Activated CD8-positive, alpha-beta memory T cell treated with anti-CD3 and anti-CD28 coated beads, Interleukin-2, amount 50 U/mL, for 4 hours (primary cell): ENCODE data around the gene NSUN2.
"Not testable (repeated sequence)": the region's sequence is repeated elsewhere in the genome, so short reads cannot be mapped to it uniquely, and the experiment has no call there.

Experiments used
- DNase-seq: peaks from one replicate; pipeline ENCODE4 v3.0.0-alpha.2; 2020

Gene NSUN2

DNA sequence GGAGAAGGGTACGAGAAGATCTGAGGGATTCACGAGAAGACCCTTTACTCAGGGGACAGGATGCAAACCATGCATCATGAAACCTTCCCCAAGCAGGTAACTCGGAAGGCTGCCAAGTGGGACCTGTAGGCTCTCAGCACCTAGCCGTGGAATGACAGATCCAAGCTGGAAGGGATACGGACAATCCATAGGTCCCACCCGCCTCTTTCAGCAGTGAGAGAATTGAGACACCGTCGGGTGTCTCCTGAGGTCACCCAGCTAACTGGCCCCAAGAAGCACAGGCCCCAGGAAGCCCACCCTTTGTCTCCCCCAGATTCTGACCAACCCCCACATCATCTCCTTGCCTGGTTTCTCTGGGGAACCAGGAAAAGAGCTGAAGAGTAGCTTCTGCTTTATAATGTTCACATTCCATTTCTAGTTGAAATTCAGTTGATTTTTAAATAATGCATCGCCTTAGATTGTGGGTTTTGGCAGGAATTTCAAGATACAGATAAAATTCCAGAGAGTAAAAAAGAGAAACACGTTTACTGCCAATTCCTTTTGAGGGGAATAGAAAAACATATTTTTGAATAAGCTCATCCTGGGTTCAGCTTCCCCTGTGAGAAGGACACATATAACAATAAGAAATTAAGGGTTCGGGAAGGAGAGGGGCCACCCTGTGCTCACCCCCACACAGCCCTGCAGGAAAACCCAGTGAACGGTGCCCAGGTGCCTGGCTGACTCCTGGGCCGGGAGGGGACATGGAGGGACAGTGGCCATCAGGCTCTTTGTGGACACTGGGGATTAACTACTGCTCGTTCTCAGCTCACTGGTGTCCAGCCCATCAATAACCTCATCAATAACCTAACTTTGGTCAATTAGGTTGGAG lies 51.1 kb downstream of the NSUN2 start:
- DNase-seq = no peak

DNA sequence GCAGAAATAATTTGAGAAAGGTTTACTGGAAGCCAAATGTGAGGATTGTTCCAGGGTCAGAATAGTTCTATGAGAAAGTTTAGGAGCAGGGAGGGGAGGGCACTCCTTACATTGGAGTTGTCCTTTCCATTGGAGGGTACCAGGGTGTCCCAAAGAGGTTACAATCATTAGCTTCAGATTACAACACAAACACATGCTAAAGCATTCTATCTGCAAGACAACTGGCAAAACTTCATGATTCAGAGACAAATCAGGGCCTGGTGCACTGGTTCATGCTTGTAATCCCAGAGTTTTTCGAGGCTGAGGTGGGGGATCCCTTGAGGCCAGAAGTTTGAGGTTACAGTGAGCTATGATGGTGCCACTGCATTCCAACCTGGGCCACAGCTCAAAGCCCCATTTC lies 51.8 kb downstream of the NSUN2 start:
- no peak for DNase-seq

DNA sequence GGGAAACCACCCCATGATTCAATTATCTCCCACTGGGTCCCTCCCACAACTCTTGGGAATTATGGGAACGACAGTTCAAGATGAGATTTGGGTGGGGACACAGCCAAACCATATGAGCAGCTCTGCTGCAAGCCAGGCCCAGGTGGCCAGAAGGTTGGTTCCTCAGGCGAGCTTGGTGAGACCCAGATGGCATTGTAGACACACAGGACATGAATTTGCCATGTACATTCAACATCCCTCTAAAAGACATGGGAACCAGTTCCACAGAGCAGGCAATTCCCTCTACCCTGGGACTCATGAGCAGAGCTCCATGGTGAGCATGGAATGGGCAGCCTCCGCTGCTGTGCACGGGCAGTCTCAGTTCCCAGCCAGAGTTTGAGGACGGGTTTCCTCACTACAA lies 53.3 kb downstream of the NSUN2 start:
- DNase-seq = no peak

DNA sequence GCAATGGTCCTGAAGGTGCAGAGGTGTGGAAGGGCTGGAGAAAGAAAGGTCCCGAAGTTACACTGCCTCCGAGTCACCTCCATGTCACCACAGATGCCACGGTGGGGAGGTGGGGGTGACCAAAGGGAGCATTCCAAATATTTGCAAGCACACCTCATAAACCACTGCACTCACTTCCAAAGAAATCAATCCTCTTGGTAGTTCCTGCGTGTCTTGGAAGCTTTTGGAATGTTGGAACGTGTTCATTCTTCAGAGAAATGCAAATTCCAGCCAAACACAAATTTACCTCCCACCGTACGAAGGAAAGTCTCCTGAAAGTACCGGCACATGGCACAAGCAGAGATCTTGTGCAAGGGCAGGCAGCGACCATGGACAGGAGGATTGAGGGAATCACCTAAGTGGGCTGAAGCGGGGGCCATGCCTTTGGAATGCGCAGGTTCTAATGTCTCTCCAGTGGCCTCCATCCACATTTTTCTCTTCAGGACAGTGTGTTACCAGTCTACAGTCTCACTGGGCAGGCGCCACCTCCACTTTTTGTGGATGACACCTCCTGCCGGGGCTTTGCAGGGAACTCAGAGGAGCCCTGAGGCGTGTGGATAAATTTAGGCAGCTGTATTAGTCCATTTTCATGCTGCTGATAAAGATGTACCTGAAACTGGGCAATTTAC lies 54.0 kb downstream of the NSUN2 start:
- DNase-seq = no peak

DNA sequence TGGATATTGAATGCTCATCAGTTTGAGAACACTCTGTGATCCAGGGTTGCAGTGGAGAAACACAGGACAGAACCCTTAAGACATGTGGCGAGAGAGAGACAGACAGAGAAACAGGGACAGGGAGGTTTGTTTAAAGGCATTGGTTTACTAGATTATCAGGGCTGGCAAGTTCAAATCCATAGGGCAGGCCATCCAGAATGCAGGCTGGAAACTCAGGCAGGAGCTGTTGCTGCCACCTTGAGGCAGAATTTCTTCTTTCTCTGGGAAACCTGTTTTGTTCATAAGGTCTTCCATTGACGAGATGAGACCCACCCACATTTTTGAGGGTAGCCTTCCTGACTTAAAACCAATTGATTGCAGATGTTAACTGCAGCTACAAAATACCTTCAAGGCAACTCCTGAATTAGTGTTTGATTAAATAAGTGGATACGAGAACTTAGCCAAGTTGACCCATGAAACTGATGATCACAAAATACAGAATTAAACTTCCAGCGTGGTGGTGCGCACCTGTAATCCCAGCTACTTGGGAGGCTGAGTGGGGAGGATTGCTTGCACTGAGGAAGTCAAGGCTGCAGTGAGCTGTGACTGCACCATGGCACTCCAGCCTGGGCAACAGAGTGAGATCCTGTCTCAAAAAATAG lies 55.9 kb downstream of the NSUN2 start:
- no peak for DNase-seq

DNA sequence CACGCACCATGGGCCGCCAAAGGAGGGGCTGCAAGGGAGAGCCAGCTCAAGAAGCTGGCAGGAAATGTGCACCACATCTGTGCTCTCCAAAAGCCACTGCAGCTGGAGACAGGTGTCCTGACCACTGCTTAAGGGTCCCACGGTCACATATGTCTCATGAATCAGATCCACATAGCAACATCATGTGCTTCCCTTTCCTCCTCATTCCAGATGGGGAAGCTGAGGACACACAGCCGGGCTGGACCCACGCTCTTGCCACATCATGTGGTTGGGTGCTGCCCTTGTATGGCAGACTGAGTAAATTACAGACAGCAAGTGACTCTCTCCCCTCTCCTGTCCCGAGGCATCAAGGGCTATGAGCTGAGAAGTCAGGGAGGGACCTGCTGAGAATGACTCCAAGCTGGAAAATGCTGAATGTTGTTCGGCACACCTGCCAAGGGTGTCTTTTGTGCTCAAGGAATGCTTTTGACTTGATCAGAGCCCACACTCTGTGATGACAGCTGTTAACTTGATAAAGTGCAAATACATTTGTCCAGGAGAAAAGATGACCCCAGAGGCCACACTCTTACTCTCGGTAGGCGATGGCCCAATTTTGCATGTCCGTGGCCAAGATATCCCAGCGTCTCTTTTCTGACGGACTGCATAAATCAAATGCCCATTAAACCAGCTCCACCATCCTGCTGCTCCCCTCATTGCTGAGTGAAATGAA lies 58.2 kb downstream of the NSUN2 start:
- DNase-seq = no peak

DNA sequence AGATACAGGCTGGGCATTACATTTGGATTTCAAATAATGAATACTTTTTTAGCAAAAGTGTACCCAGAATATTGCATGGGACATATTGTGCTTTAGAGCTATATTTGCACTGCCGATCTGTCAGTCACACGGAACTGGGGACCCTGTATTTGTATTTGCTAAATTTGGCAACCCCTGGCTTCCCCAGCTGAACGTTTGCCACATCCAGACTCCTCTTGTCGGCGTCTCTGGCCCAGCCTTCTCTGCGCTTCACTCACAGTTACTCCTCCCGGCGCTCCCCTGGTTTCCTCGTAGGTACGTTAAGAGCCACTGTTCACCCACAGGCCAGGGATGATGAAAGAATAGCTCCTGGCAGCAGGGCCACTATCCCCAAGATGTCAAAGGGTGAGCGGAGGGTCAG lies 58.7 kb downstream of the NSUN2 start:
- no peak for DNase-seq

DNA sequence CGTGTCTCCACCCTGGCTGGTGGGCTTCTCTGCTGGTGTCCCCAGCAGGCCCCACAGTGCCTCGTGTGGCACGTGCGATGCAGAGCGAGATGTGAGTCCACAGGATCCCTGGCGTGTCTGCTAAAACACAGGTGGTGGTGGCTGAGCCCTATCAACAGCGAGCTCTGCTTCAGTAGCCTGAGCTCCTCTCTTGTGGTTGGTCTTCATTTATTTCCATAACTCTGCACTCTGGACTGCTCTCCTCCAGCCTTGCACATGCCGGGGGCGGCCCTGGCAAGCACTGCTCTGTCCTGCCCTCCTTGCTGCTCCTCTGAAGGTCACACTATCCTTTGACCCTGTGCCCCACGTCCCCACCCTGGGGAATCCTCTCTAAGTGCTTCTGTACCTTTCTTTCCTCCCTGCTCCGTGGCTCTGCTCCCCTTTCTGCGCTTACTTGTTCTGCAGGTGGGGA lies 59.2 kb downstream of the NSUN2 start:
- DNase-seq = no peak

DNA sequence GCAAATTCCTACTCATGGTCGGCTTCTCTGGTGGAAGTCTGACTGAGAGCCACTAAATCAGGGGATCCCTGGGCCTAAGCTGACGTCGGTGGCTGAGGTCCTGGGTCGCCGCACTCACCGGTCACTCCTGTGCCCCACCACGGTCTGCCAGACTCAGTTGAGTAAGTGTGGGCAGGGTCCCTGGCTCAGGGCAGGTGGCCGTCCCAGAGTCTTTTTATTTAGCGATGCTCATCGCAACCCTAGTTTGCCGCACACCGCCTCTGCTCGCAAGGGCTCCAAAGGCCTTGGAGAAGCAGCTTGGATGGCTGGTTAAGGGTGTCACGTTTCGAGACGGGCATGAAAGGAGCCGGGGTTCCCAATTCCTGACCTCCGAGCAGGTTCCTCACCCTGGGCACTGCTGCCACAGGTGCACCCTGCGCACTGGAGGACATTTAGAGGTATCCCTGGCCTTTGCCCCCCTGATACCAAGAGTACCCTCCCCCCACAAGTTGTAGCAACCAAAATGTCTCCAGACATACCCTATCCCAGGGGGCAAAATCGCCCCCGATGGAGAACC lies 59.9 kb downstream of the NSUN2 start:
- no peak for DNase-seq

DNA sequence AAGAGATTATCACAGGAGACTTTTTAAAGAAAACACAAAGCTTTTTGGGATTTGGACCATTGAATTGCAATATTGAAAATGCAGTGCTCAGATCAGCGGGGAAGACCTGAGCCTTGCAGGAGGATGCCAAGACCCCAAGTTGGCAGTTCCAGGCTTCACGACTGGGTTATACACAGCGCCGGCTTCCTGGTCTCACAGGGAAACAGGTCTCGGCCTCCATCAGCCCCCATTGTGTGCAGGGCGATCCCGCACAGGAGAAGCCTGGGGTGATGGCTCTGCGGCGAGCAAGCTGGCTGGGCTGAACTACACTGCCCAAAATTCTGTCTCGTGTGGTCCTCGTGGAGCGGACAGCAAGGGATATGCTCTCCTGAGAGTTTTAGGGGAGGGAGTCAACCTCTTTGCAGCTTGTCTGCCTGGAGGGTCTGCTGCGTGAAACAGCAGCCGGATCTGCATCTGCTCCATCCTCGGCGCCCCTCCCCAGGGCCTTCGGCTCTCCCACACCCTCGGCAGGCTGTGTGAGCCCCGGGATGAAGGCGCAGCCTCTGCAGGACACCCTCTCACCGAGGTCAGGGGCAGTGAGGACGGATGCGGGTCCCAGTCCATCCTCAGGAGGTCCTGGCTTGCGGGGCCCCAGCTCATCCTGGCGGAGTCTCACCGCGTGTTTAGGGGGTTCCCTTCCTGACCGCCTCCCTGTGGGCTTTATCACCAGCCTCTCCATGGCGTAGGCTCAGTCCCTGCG lies 60.6 kb downstream of the NSUN2 start:
- no peak for DNase-seq

DNA sequence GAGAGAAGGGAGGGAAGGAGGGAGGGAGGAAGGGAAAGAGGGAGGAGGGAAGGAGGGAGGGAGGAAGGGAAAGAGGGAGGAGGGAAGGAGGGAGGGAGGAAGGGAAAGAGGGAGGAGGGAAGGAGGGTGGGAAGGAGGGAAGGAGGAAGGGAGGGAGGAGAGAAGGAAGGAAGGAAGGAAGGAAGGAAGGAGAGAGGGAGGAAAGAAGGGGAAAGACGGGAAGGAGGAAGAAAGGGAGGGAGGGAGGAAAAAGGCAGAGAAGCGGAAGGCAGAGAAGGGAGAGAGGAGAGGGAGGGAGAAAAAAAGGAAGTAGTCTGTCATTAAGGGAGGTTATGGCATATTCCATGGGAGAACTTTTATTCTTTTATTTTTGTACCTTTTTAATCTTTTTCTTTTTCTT lies 61.2 kb downstream of the NSUN2 start:
- not testable (repeated sequence) for DNase-seq

DNA sequence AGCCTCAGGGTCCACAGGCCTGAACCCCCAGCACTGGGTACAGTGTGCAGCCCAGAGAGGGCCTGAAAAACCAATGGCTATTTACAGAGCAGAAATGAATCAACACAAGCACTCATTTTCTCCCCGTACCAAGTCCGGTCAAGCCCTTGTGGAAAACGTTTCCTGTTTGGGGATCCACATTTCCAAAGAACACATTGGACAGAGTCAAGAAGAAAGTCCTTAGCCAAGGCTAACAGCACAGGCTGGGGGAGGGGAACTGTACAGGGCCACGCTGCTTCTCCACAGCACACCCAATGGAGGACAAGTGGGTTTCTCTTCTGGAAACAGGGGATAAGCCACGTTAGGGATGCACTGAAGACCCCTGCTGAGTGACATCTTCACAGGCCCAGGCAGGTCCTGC lies 62.3 kb downstream of the NSUN2 start:
- DNase-seq = no peak

DNA sequence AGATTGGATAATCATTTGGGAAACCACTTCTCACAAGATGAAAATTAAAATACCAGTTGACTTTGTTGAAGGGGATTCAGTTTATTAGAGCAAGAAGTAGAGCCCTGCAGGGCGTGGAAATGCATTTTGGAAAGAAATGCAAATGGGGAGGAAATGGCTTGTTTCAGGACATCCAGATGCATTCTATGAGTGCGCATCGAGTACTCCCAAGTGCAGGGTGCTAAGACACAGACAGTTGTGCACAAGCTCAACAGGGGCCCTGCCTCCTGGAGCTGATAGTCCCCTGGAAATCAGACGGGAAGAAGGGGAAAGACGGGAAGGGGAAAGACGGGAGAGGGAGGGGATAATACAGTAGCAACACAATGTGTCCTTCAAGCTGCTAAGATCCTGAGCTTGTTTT lies 64.0 kb downstream of the NSUN2 start:
- DNase-seq = no peak

DNA sequence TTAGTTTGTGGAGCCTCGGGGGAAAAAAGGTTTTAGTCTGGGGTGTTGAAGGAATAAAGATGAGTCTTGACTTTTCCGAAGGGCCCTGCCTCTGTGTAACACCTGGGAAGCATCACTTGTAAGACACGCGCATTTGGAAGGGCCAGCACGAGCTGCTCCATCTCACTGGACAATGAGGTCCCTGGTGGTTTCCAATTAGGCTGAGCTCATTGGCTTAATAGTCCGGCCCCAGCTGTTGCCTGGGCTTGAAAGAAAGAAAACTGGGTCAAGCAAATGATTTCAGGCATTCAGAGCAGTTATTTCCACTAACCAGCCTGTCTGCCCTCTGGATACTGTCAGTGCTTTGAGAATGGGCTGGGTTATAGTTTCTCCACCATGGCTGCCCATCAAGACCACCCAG lies 64.5 kb downstream of the NSUN2 start:
- no peak for DNase-seq

DNA sequence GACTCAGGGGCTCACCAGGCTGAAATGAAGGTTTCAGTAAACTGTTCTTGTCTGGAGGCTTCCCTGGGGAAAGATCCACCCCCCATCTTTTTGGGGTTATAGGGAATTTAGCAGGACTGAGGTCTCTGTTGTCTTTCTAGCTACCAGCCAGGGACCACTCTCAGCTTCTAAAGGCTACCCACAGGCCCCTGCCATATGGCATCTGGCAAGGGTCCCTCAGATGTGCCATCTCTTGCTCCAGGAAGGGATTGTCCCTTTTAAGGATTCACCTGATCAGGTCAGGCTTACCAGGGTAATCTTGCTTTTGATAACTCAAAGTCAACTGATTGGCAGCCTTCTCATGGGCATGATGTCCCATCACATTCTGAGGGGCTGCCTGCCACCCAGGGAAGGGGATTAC lies 65.0 kb downstream of the NSUN2 start:
- no peak for DNase-seq

DNA sequence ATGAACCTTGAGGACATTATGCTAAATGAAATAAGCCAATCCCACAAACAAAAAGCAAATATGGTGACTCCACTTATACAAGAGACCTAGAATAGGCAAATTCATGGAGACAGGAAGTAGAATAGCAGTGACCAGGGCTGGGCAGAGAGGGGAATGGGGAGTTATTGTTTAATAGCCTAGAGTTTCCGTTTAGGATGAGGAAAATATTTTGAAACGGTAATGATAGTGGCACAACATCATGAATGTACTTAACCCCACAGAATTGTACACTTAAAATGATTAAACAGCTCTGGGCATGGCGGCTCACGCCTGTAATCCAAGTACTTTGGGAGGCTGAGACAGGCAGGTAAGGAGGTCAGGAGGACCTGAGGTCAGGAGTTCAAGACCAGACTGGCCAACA lies 65.8 kb downstream of the NSUN2 start:
- DNase-seq = no peak

DNA sequence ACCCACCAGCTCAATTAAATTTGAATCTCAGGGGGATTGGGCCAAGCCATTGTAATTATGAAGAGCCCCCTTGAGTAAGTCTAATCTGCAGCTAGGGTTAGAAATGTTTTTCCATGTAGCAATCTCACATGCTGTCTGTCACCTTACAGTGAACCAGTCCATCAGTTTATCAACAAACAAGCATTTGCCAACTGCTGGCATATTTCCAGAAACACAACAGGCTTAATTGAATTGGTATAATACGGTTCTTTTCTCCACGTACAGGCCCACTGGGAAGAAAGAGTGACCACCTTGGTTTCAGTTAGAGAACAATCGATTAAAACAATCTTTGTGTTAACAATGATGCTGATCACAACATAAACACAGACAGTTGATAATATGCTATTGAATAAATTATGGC lies 67.4 kb downstream of the NSUN2 start:
- DNase-seq = no peak

DNA sequence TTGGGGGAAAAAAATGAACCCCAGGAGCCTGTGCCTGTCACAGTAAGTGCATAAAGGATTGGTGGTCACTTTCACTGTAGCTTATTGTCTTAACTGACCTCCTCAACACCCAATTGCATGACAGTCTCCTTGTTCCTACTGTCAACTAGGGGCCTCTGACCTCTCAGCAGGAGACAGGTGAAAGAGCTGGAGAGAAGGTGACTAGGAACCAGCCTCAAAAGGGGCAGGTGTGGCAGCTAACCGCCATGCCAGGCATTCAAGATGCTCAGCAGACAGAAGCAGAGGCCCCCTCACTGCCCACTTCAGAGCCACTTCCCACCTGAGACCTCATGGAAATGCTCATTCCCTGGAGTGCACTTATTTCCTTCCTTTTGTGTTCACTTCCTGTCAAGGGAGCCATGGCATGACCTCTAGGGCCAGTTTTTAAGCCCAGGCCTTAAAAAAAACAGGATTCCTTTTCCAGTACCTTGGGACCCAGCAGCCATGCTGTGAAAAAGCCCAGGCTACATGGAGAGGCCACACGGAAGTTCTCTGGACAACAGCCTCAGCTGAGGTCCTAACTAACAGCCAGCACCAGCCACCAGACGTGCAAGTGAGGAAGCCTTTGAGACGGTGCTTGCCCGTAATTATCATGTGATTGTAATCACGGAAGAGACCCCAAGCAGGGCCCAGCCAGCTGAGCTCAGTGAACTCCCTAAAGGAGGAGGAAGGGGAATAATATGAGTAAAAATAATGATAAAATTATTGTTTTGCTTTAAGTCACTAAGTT lies 74.9 kb downstream of the NSUN2 start:
- DNase-seq = no peak

DNA sequence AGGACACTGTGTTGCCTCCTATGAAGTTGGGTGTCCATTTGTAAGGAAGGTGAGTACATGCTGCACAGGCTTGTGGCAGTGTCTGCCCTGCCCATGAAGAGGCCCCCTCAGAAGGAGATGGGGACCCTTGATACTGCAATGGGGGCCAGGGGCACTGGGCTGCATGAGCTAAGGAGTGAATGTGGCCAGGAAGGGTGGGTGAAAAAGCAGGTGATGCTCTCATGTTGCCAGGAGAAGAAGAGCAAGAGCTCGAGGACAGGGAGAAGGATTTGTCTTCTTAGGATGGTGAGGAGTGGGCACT lies 76.1 kb downstream of the NSUN2 start:
- no peak for DNase-seq

DNA sequence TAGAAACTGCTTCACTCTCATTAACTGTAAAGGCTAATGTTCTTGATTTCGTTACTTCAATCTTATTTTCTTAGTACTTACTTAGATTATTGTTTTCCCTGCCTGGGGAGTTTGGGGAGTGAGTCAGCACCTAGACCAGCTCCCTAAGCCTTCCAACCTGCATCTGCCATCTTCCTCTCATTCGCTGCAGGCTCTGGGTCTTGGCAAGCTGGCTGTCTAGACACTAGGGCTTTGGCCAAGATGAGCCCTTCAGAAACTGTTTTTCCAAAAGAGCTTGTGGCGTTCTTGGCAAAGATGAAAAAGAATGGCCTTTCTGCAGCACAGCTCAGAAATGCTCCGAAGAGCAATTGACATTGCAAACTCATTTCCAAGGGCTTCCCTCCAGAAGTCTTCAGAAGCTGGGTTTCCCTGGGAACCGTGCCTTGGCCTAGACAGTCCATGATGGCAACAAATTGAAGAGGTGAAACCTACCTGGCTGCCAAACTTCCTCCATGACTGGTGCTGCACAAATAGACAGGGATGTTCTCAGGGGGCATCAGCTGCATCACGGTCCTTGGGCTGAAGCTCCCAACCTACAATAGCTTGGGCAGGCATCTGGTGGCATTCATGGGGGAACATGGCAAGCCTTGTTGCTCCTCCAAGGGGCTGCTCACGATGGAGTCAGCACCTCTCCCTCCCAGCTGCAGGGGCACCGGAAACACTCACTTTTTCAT lies 76.6 kb downstream of the NSUN2 start:
- no peak for DNase-seq

DNA sequence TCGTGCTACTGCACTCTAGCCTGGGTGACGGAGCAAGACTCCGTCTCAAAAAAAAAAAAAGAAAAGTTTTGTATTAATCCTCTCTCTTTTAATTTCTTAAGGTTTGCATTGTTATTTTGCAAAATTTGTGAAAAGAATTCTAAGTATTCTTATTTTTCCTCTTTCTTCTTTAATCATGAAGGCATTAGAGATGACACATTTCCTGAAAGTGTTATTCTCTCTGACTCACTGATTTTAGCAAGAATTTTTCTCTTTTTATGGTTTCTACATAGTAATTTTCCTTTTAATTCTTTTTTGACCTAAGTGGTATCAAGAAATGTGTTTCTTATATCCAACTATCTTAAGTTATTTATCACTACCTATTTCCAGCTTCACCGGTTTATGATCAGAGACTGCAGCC lies 78.0 kb downstream of the NSUN2 start:
- no peak for DNase-seq
